Spleen (tissue), 11 donors: Measurements from ENCODE around the gene TDRD12. TPM values are rescaled to one million over a fixed set of nuclear protein-coding genes. Genes with fewer than 3 reads are reported as not detected.
"Not testable (repeated sequence)": the region's sequence is repeated elsewhere in the genome, so short reads cannot be mapped to it uniquely, and the experiment has no call there.

Source experiments
- DNase-seq: peaks from one replicate; pipeline ENCODE4 v3.0.0-alpha.2; 2020
- H3K27ac ChIP-seq, 8 donors: fragments of 200-600 bp; sonication (generic) in 7 of 8; 1 replicate in 4 of 8; 2 replicates in 4 of 8; pipeline versions ENCODE4 v1.5.0 to v1.8.0; 2016 to 2021; ENCODE audit warnings: inconsistent platforms in 4 of 8, mild to moderate bottlenecking in 4 of 8, moderate library complexity in 1 of 8
- H3K27me3 ChIP-seq, 7 donors: fragments of 200-600 bp; sonication (generic) in 6 of 7; replicated peaks in 1 of 7; 1 replicate in 4 of 7; 2 replicates in 3 of 7; pipeline versions ENCODE4 v1.5.0 to v1.8.0; 2016 to 2021; ENCODE audit warnings: inconsistent platforms in 3 of 7, mild to moderate bottlenecking in 1 of 7
- H3K36me3 ChIP-seq, 6 donors: fragments of 200-600 bp; sonication (generic) in 5 of 6; 1 replicate in 4 of 6; 2 replicates in 2 of 6; pipeline versions ENCODE4 v1.5.0 to v1.8.0; 2016 to 2021; ENCODE audit warnings: inconsistent platforms in 2 of 6
- H3K4me1 ChIP-seq, 6 donors: fragments of 200-600 bp; sonication (generic) in 5 of 6; 1 replicate in 3 of 6; 2 replicates in 3 of 6; pipeline versions ENCODE4 v1.5.0 to v1.8.0; 2016 to 2021; ENCODE audit warnings: inconsistent platforms in 3 of 6
- H3K4me3 ChIP-seq, 8 donors: fragments of 200-600 bp; sonication (generic) in 7 of 8; 1 replicate in 4 of 8; 2 replicates in 4 of 8; pipeline versions ENCODE4 v1.5.0 to v1.8.0; 2016 to 2021; ENCODE audit warnings: inconsistent platforms in 4 of 8, mild to moderate bottlenecking in 4 of 8, moderate library complexity in 2 of 8
- H3K9me3 ChIP-seq, 8 donors: fragments of 200-600 bp; sonication (generic) in 7 of 8; 1 replicate in 4 of 8; 2 replicates in 4 of 8; pipeline versions ENCODE4 v1.5.0 to v1.8.0; 2016 to 2021; ENCODE audit warnings: inconsistent platforms in 4 of 8
- POLR2A ChIP-seq, 3 donors: fragments of 450-650 bp; IDR thresholded peaks; one replicate each; pipeline ENCODE4 v1.5.1; 2017; ENCODE audit warnings: antibody characterized with exemption in 3 of 3, mild to moderate bottlenecking in 1 of 3
- POLR2AphosphoS5 ChIP-seq, 3 donors: sonication (generic); formaldehyde crosslinking; IDR thresholded peaks; one replicate each; pipeline ENCODE4 v1.5.1; 2017; ENCODE audit warnings: antibody characterized with exemption in 3 of 3
- WGBS, 5 donors: extraction: QIAGEN DNeasy Blood & Tissue Kit in 3 of 5; methylation state at CpG; one replicate each; pipeline versions ENCODE4 v1.1.5 to v1.1.7; 2013 to 2018; 5-methylcytosine and 5-hydroxymethylcytosine counted together
- intact Hi-C: fragments of 100-400 bp; cut with DNase I; formaldehyde crosslinking; loops from one replicate; pipeline ENCODE4 v1.15.0; 2023; ENCODE audit warnings: low total_unique reads
- polyA plus RNA-seq, 3 donors: library from polyadenylated mRNA; stranded (reverse); fragments of 200-250 nt; gene quantifications; one replicate each; pipeline ENCODE4 v1.2.1, GENCODE V29; 2013
- total RNA-seq, 7 donors: library from RNA; depleted of rRNA in 3 of 7; stranded (reverse); fragments of >200 nt in 3 of 7; fragmentation: NEBNext Ultra II Directional in 4 of 7; extraction: Animal tissue kit (Norgen Biotek cat#: 25700) in 4 of 7; gene quantifications; one replicate each; pipeline versions ENCODE4 v1.1.0 to v1.2.1, GENCODE V29; 2016 to 2021
- TF ChIP-seq, protein P1 (sequence below), 11 experiments: fragments of 200-600 bp in 7 of 11; fragments of 450-650 bp in 4 of 11; sonication (generic) in 4 of 11; IDR thresholded peaks in 8 of 11; conservative IDR thresholded peaks in 3 of 11; 1 replicate in 7 of 11; 2 replicates in 4 of 11; pipeline versions ENCODE4 v1.4.0 to v1.8.0; 2016 to 2021; ENCODE audit warnings: antibody characterized with exemption in 11 of 11, inconsistent platforms in 4 of 11, mild to moderate bottlenecking in 1 of 11
- donor health status: healthy with polysubstance abuse.
- donor health status: DM: no; HTN: no; CAD: no; lungs with moderate emphysema.
- donor health status: DM: no; HTN: no; CAD: no.
- donor health status: Bipolar disorder and iron deficiency.
- donor health status: healthy.
- donor health status: DM: no; HTN: no; CAD: no.
- donor health status: DM: yes; HTN: yes; CAD: no.

The TDRD12 gene
- total and polyA plus RNA-seq, 10 donors, result 0.03 to 4.3 (median 0.33) TPM; not detected in 4

- no peaks in the 10 kb centered on the region for H3K4me1 ChIP-seq
- TF ChIP-seq, protein P1, sequence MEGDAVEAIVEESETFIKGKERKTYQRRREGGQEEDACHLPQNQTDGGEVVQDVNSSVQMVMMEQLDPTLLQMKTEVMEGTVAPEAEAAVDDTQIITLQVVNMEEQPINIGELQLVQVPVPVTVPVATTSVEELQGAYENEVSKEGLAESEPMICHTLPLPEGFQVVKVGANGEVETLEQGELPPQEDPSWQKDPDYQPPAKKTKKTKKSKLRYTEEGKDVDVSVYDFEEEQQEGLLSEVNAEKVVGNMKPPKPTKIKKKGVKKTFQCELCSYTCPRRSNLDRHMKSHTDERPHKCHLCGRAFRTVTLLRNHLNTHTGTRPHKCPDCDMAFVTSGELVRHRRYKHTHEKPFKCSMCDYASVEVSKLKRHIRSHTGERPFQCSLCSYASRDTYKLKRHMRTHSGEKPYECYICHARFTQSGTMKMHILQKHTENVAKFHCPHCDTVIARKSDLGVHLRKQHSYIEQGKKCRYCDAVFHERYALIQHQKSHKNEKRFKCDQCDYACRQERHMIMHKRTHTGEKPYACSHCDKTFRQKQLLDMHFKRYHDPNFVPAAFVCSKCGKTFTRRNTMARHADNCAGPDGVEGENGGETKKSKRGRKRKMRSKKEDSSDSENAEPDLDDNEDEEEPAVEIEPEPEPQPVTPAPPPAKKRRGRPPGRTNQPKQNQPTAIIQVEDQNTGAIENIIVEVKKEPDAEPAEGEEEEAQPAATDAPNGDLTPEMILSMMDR (IDR thresholded peaks at IDR 0.05 in 8 of 11, conservative IDR thresholded peaks at IDR 0.05 in 3 of 11), result no peak
- no peak for TF ChIP-seq POLR2AphosphoS5 (IDR thresholded peaks at IDR 0.05)
- no peak for TF ChIP-seq POLR2A (IDR thresholded peaks at IDR 0.05)
- 81 to 91% (median 87%) methylated on average over 9 to 12 of the region's 12 CpGs for WGBS, 5 donors
- H3K9me3 ChIP-seq, result no peaks in the 10 kb centered on the region
- DNase-seq, result peak; percentile 64
- no peak overlapping the region for H3K4me3 ChIP-seq
- no peak overlapping the region for H3K27ac ChIP-seq
- no peaks in the 10 kb centered on the region for H3K27me3 ChIP-seq
- no peaks in the 10 kb centered on the region for H3K36me3 ChIP-seq
- intact Hi-C loops, result no loop called here
Observed at GRCh38 chr19:32866564-32867265, 147.1 kb downstream of the TDRD12 start.

GRCh38 chr19:32867436-32867835 is 147.9 kb downstream of the TDRD12 start:
- 91 to 98% (median 95%) methylated on average over 9 of the region's 9 CpGs for WGBS, 5 donors
- intact Hi-C loops, H3K4me1 ChIP-seq, H3K9me3 ChIP-seq, H3K4me3 ChIP-seq, H3K27ac ChIP-seq, H3K27me3 ChIP-seq, DNase-seq, H3K36me3 ChIP-seq: not testable (repeated sequence)

DNA sequence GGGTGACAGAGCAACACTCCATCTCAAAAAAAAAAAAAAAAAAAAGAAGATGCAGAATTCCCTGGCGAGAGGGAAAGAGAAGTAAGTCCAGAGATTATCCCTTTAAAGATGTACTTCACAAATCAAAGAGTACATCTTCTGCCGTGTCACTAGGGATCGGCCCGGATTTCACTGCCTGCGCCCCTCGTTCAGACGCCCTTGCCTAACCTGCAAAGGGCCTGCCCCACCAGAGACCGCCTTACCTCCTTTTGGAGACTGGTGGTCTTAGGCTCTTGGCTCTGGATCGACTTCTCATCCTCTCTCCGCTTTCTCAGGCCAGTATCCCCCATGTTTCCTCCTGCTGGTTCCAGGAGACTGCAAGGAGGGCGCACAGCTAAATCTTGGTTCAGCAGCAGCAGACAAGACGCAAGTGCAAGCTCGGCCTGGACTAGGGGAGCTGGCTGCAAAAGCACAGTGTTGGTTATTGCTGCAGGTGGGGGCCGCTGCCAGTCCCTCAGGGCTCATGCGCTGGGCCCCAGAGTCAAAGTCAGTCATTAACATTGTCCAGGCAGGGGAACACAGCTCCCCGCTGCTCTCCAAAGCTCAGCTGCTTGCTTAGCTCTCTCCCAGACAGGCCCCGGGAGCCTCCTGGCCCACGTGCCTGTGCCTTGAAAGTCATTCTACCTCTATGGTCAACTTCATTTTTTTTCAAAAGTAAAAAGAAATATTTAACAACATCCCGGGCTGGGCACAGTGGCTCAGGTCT is 148.8 kb downstream of the TDRD12 start:
- H3K27ac ChIP-seq, result no peak overlapping the region
- no peaks in the 10 kb centered on the region for H3K9me3 ChIP-seq
- no peaks in the 10 kb centered on the region for H3K27me3 ChIP-seq
- intact Hi-C loops, result no loop called here
- H3K4me3 ChIP-seq, result no peak overlapping the region
- peak; percentile 59 for DNase-seq
- WGBS, 5 donors, result 86 to 90% (median 88%) methylated on average over 19 of the region's 19 CpGs
- H3K4me1 ChIP-seq, result no peaks in the 10 kb centered on the region
- no peaks in the 10 kb centered on the region for H3K36me3 ChIP-seq
- TF ChIP-seq, protein P1 (IDR thresholded peaks at IDR 0.05 in 8 of 11, conservative IDR thresholded peaks at IDR 0.05 in 3 of 11), result no peak
- TF ChIP-seq POLR2AphosphoS5 (IDR thresholded peaks at IDR 0.05) (no peak), POLR2A (IDR thresholded peaks at IDR 0.05) (no peak)

DNA sequence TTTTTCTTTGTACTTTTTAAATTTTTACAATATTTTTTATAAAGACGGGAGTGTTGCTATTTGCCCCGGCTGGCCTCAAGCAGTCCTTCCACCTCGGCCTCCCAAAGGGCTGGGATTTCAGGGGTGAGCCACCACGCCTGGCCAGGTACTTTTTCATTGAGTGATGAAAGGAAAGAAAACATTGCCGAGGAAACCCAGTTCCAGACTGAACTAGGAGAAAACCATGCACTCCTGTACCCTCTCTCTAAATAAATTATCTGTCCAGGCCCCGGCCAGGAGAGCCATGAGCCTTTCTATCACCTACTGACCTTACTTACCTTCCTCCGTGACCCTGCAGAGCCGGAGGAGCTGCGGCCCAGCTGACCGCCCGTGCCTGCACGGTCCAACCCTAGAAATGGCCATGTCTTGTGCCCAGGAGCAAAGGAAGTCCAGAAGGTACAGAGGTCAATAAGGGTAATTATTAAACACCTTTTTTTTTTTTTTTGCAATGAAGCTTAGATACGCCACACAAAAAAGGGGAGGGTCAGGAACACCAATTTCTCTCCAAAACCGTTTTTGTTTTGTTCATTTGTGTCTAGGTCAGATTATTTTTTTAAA is 149.9 kb downstream of the TDRD12 start, which contains the start of gene SLC7A9:
Gene SLC7A9, minus strand, starts transcription at position 399 of the 597 bp plus-strand sequence. CDS start 1,233 bp downstream, outside the sequence.
- DNase-seq, result peak; percentile 31
- H3K36me3 ChIP-seq, result no peaks in the 10 kb centered on the region
- 77 to 89% (median 85%) methylated on average over 14 of the region's 14 CpGs for WGBS, 5 donors

More for the DNA sequence above, 149.9 kb downstream of the TDRD12 start, which contains the start of gene SLC7A9:
- Histone ChIP-seq H3K9me3 (no peaks in the 10 kb centered on the region), H3K27me3 (no peaks in the 10 kb centered on the region), H3K27ac (no peak within 1 kb of the TSS), H3K4me1 (no peaks in the 10 kb centered on the region), H3K4me3 (no peak within 1 kb of the TSS)
- intact Hi-C loops, result no loop called here
- TF ChIP-seq, protein P1 (IDR thresholded peaks at IDR 0.05 in 8 of 11, conservative IDR thresholded peaks at IDR 0.05 in 3 of 11), result no peak
- TF ChIP-seq POLR2AphosphoS5 (IDR thresholded peaks at IDR 0.05), result no peak
- no peak for TF ChIP-seq POLR2A (IDR thresholded peaks at IDR 0.05)
